NCI-H526 (cell line): ENCODE results near the gene ESF1.
A peak's percentile ranks its signal among the peaks of the same experiment; 100 is the strongest.

Source experiments
- DNase-seq, 2 experiments: peaks; one replicate each; lab custom pipeline; 2025; lab: John Stamatoyannopoulos, UW

ESF1 gene

GRCh38 chr20:13784893-13785715 is at the start of gene ESF1, which contains the start of gene NDUFAF5:
Gene ESF1 (minus strand): TSS chr20:13784919. CDS start chr20:13783140, 1,779 bp downstream.
Gene NDUFAF5 (plus strand): TSS chr20:13785028. CDS start chr20:13785069, 41 bp downstream.
- peak; percentile 98 to 99 for DNase-seq

DNA sequence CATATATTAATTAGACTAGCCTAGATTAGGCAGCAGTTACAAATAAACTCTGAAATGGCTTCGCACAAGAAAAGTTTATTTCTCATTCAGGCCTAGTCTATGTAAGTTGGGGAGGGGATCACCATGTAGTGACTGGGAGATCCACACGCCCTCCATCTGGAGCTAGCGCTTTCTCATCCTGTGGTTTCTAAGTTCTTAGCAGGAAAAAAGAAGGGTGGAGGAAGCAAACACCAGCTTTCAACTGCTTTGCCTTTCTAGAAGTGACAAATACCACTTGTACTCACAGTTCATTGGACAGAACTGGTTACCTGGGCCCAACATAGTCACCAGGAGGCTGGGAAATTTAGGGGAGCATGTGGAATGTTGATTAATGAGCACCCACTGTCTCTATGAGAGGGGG is 46.8 kb upstream of the ESF1 start:
- no peak for DNase-seq

- DNase-seq: no peak
Measured at GRCh38 chr20:13825465-13825864, 40.7 kb upstream of the ESF1 start.

GRCh38 chr20:13824459-13824858 is 39.7 kb upstream of the ESF1 start:
- no peak for DNase-seq

- no peak for DNase-seq
Measured at GRCh38 chr20:13822459-13822858, 37.7 kb upstream of the ESF1 start.

DNA sequence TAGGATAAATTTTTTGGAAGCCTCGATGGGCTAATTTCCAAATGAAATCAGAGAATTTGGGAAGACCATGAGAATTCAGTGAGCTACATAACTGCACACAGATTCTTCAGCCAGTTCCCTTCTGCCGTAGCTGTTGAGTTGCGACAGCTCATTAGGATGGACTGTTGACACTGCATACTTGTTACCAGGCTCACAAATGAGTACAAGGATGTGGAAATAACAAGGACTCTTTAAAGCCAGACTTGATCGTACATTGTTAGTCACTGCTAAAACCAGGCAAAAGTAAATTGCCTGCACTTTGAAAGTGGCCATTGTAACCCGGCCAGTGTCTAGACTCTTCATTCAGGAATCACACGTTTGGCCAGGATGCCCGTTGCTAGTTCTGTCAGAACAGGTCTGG is 37.2 kb upstream of the ESF1 start:
- DNase-seq: no peak

DNA sequence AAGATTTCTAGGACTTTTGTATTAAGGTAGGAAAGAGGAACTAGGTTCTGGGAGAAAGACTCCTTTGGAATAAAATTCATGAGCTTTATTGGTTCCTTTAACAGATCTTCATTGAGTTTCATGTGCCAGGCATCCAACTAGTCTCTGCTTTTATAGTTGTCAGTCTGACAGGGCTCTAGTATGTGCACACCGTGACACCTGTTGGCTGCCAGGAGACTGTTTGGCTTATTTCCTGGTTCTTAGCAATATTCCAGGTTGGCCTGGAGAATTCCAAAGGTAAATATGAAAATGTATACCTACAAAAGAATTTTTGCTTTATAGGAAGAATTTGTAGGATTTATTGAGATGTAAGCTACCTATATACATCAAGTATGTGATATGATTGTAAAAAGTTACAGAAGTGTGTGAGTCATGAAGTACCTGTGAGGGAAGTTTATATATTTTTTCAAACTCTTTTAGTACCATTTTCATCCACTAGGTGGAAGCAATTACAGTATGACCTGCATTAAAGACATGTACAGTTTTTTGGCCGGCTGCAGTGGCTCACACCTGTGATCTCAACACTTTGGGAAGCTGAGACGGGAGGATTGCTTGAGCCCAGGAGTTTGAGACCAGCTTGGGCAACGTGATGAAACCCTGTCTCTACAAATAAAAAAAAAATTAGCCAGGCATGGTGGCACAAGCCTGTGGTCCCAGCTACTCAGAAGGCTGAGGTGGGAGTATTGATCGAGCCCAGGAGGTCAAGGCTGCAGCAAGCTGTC is 35.3 kb upstream of the ESF1 start:
- DNase-seq: peak; percentile 13 to 80

GRCh38 chr20:13817342-13817741 is 32.6 kb upstream of the ESF1 start:
- no peak for DNase-seq

- no peak for DNase-seq
Measured at GRCh38 chr20:13816757-13817156, 32.0 kb upstream of the ESF1 start.

- no peak for DNase-seq
Measured at GRCh38 chr20:13814672-13815071, 30.0 kb upstream of the ESF1 start.

GRCh38 chr20:13813910-13814309 is 29.2 kb upstream of the ESF1 start:
- no peak for DNase-seq

DNA sequence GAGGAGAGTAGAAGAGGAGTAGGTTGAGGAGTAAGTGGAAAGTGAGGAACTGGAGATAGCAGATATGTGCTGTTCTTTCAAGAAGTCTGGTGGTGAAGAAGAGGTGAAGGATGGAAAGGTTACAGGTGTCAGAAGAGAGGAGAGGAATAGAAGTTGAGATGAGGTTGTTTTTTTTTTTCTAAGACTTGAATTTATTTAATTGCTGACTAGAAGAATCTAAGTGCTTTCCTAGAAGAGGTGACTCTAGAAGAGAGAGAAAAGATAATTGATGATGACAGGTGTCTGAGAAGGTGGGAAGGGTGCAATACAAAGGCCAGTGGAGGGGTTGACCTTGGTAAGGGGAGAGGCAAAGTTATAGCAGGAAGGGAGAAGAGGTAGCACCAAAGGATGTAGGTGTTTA is 25.7 kb upstream of the ESF1 start:
- DNase-seq: no peak

DNA sequence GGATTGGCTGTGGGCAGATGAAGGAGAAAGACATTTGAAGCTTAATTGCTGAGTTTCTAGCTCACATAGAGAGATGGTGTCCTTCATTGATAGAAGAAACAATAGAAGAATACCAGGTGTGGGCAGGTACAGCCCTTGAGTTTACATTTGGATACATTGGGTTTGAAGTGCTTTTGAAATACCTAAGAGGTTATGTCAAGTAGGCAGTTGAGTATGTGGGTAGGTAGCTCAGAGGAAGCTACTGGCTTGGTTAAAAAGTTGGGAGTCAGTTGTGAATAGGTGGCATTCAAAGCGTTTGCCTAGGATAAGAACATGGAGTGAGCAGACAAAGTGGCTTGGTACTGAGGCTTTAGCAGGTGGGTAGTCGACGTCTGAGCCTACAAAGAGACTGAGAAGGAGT is 25.1 kb upstream of the ESF1 start:
- DNase-seq: no peak

GRCh38 chr20:13809373-13809772 is 24.7 kb upstream of the ESF1 start:
- no peak for DNase-seq

- peak; percentile 34 to 69 for DNase-seq
Measured at GRCh38 chr20:13800728-13801134, 16.0 kb upstream of the ESF1 start.

DNA sequence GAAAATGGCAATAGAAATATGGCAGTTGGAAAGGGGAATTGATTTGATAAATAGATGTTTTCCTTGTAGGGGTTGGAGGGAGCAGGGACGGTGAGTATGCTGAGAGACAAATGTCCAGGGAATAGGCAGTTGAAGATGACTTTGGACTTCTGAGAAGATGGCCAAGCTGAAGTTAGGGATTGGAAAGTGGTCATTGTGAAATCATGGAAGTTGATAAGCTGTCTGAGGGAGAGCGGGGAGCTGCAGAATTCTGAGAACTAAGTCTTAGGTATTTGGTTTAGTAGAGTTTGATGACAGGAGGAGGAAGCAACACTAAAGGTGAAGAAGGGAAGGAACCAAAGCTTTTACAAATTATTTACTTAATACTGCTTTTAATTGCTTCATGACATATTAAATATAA is 15.3 kb upstream of the ESF1 start:
- no peak for DNase-seq

DNA sequence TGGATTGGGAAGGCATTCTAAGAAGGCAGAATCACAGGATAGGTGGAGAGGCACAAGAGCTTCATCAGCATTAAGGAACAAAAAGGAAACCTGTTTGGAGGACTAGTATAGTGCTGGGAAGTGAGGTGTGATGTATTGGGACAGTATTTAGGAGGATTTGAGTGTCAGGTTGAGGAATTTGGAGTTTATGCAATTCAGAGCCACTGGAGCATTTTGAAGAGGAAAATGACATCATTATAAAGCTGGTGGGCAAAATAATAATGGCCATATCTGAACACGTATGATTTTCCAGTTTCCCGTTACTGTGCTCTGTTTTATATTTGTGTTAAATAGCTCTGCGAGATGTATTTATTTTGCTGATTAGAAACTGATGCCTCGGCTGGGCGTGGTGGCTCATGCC is 14.3 kb upstream of the ESF1 start:
- no peak for DNase-seq

DNA sequence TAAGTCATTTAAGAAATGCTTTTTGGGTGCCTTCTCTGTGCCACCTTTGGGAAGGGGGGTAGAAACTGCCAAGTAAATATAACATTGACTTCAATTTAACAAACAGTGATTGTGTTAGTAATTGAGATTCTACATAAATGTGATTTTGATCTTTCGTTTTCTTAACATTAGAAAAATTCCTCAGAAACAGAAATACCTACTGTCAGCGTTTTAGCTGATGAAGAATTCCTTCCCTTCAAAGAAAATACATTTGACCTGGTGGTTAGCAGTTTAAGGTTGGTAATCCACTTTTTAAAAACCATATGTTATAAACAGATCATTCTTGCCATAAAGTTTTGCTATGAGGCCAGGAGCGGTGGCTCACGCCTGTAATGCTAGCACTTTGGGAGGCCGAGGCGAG is 9.9 kb upstream of the ESF1 start:
- DNase-seq: no peak

GRCh38 chr20:13793001-13793400 is 8.3 kb upstream of the ESF1 start:
- no peak for DNase-seq

DNA sequence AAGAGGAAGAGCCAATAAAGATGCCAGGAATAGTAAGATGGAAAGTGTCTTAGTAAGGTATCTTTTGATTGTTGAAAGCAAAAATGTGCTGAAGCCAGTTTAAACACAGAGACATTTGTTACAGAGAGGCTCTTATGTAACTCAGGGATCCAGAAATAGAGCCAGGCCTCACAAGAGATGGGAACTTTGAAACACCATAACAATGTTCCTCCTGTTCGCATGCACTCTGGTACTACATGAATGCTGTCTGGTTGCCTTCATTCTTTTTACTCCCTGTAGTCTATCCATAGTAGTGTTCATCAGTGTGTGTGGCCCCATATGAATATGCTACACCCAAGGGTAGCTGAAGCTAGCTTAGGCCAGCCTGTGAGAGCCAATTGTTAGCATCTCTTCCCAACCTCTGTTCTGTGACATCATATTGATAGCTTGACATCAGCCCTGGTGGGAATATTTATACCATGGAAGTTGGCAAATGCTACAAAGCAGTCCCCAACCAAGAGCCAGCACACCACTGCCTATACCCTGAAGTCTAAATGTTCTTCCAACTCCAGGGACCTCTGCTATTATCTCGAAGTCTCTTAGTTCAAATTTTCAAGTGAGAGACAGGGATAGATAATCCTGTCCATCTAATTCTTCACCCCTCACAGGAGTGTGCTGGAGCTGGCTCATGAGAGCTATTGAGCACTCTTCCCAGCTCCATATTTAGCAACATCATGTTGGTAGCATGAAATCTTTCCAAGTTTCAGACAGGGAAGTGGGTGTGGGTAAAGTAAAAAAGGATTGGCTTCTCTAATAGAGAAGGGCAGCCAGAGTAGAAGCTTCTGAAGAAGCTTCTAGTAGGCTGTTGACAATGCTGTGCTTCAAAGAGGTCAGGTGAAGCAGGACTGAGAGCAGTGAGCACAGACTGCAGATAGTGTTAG is 7.1 kb upstream of the ESF1 start:
- no peak for DNase-seq

- no peak for DNase-seq
Measured at GRCh38 chr20:13790708-13791107, 6.0 kb upstream of the ESF1 start.

GRCh38 chr20:13788167-13788834 is 3.6 kb upstream of the ESF1 start:
- peak; percentile 59 to 81 for DNase-seq
